Epithelial cell of alveolus of lung (primary cell): ENCODE results near the gene IVD. TPM values are rescaled to one million over a fixed set of nuclear protein-coding genes. Genes with fewer than 3 reads are reported as not detected.

Experiments used
- total RNA-seq: library from RNA; depleted of rRNA; stranded (reverse); fragments of >200 nt; gene quantifications from 2 replicates; pipeline ENCODE4 v1.2.1, GENCODE V29; 2015

The IVD gene
- 30.5 and 32.3 TPM in 2 replicates for total RNA-seq

GRCh38 chr15:40405501-40406381 is at the start of gene IVD:
Gene IVD, plus strand, starts transcription at chr15:40405795. Its CDS starts 33 bp downstream, at chr15:40405828.

DNA sequence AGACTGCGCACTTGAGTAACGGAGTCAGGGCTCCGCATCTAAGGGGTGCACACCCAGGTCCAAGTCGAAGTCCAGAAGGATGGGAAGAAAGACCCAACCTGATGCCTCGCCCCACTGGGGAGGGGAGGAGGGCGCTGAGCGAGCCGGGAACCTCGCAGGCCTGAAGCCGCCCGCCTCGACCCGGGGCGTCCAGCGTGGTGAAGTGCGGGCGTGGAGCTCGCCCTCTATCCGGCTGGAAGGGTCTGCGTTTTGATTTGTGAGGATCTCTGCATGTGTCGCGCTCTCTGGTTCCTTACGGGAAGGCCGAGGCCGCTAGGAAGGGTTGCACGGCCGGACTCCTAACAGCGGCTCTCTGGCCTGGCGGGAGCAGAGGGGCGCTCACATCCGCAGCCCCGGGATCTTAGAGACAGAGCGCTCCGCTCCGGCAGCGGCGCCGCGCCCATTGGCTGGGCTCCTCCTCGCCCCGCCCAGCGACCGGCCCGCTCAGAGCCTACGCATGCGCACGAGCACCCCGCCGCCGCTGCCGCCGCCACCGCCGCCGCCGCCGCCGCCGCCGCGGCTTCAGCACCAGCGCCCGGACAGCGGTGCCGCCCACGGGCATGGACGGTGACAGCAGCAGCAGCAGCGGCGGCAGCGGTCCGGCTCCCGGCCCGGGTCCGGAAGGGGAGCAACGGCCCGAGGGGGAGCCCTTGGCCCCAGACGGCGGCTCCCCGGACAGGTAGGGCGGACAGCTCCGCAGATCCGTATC is 47.7 kb upstream of the IVD start, which contains the start of gene DISP2:
Gene DISP2 (plus strand): TSS at position 497 of the 748 bp plus-strand sequence. CDS start 103 bp downstream, at position 600.

DNA sequence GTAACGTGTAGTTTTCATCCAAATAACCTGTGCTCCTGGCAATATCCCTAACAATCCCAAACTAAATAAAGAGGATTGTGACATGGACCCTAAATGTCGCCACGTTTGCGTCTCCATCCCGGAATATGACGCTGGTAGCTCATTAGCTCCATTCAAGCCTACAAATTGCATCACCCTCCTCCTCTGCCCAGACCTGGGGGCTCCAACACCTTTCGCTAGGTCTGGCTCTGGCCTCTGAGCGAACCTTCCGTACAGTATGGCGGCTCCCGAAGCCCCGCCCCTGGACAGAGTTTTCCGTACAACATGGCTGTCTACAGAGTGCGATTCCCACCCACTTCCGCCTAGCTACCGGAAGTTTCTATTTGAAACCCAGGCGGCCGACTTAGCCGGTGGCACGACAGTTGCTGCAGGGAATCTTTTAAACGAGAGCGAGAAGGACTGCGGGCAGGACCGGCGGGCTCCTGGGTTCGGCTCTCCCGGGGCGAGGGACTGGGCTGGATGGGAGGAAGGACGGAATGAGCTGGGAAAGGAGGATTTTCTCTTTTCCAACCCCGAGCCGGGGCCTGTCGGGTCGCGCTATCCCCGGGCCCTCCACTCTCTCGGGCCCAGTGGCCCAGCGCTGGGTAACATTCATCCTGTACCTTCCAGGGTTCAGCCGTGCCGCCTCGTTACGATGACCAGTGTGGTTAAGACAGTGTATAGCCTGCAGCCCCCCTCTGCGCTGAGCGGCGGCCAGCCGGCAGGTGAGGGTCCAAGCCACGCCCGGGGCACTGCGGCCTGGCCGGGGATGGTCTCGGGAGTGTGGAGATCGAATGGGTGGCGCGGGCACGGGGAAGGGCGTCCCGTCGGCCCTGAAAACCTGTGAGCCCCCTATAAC is 22.8 kb upstream of the IVD start, which contains the start of gene KNSTRN:
Gene KNSTRN (plus strand): TSS at position 142 of the 877 bp plus-strand sequence. CDS start 115 bp downstream, at position 257.

GRCh38 chr15:40440743-40441564 is 35.4 kb downstream of the IVD start, which contains the start of gene BAHD1:
Gene BAHD1, plus strand, starts transcription at chr15:40440953. Its CDS starts 17,512 bp downstream, at chr15:40458465.

DNA sequence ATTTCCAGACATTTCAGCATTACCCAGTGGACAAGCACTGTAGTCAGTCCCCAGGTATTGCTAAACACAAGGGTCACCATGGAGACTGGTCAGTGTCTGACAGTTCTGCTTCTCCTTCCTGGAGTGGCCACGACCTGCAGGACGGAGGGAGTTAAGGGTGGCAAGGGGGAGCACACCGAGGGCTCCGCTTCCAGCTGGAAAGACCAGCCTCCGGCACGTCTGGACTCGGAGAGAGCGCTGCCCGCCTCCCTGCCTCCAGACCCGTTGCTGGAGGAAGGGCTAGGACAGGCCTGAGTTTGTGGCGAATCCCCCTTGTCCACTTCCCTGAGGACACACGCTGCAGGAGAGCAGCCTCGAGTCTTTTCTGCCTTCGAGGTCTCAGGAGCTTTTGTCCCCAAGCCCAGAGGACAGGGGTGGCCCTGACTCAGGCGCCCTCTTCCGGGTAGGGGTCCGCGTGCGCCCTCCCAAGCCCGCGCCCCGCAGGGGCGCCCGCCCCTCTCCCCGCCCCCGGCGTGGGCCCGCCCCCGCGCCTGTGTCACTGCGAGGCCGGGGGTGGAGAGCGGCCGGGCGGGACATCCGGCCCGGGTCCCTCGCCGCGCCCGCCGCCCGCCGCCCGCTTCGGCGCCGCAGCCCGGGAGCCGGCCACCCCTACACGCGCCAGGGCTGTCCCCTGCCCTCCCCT is 65.0 kb downstream of the IVD start, which contains the start of gene CHST14:
Gene CHST14 (plus strand): TSS at position 562 of the 682 bp plus-strand sequence. CDS start 230 bp downstream, outside the sequence.

Other genes with a start within 250 kb of the IVD start
- 10.3 and 18.2 TPM in 2 replicates for gene BUB1B, start 244.7 kb upstream of the IVD start, total RNA-seq
- gene PAK6, start 166.7 kb upstream of the IVD start, total RNA-seq: 0.13 TPM in 1 of 2 replicates, not detected in the other
- gene ANKRD63, start 122.7 kb upstream of the IVD start, total RNA-seq: not detected in 2 replicates
- gene PLCB2, start 97.9 kb upstream of the IVD start, total RNA-seq: 0.52 TPM in 1 of 2 replicates, not detected in the other
- gene INAFM2, start 82.1 kb upstream of the IVD start, total RNA-seq: 10.7 and 12.2 TPM in 2 replicates
- 2.3 and 3.0 TPM in 2 replicates for gene CCDC9B, start 64.9 kb upstream of the IVD start, total RNA-seq
- gene PHGR1, start 54.8 kb upstream of the IVD start, total RNA-seq: not detected in 2 replicates
- 0.08 and 0.13 TPM in 2 replicates for gene DISP2, start 47.6 kb upstream of the IVD start, total RNA-seq
- 26.0 and 32.6 TPM in 2 replicates for gene KNSTRN, start 23.1 kb upstream of the IVD start, total RNA-seq
- 9.8 and 10.5 TPM in 2 replicates for gene BAHD1, start 35.2 kb downstream of the IVD start, total RNA-seq
- gene CHST14, start 65.2 kb downstream of the IVD start, total RNA-seq: 29.5 and 41.4 TPM in 2 replicates
- 26.5 and 49.1 TPM in 2 replicates for gene CCDC32, start 159.2 kb downstream of the IVD start, total RNA-seq
- gene RPUSD2, start 163.5 kb downstream of the IVD start, total RNA-seq: 9.2 and 14.9 TPM in 2 replicates
- gene KNL1, start 188.5 kb downstream of the IVD start, total RNA-seq: 7.9 and 16.4 TPM in 2 replicates